Measurements from ENCODE around the gene PDE11A. TPM values are rescaled to one million over a fixed set of nuclear protein-coding genes. Genes with fewer than 3 reads are reported as not detected.
A peak's percentile ranks its signal among the peaks of the same experiment; 100 is the strongest.

PDE11A gene
- total RNA-seq, 2 donors from 2014 or later = 1.5 to 1.9 TPM

DNA sequence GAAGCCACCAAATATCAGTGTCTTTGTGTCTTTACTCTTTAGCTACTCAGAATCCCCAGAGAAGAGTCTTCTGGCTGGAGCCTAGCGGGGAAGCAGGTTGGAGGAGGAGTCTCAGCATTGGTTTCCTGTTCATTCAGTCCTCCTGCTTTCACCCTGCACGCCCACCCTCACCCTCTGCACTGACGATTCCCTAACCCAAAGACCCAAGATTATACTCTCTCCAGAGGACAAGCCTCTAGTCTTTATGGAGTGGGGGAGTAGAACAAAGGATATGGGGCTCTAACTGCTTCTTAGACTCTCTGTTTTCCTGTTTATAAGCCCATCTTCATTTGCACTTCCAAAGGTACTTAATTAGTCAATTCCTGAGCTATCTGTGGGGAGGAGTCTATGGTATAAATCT, 341.2 kb downstream of the PDE11A start:
- H3K36me3 ChIP-seq (ENCODE audit: control insufficient read depth, insufficient read depth, low read length) = no peaks in the 10 kb centered on the region
- peak; percentile 87 for DNase-seq
- H3K9me3 Mint-ChIP-seq = no peaks in the 10 kb centered on the region
- H3K27me3 Mint-ChIP-seq (ENCODE audit: insufficient read depth) = peaks cover 86% of the 10 kb centered on the region
- H3K27me3 ChIP-seq (ENCODE audit: control insufficient read depth, insufficient read depth, low read length, poor library complexity, severe bottlenecking) = peaks cover 50% of the 10 kb centered on the region
- H3K4me3 Mint-ChIP-seq = peak overlapping the region; percentile 37
- H3K4me1 ChIP-seq (ENCODE audit: control insufficient read depth, insufficient read depth, low read length) = peaks cover 10% of the 10 kb centered on the region
- H3K9me3 ChIP-seq (ENCODE audit: control insufficient read depth, low read length) = no peaks in the 10 kb centered on the region
- H3K4me3 ChIP-seq (ENCODE audit: low read length) = no peak overlapping the region
- H3K9ac ChIP-seq (ENCODE audit: extremely low read depth, low read length, poor library complexity, severe bottlenecking) = no peak overlapping the region
- H3K27ac ChIP-seq (ENCODE audit: low read depth, low read length) = no peak overlapping the region
- TF ChIP-seq, protein P1, sequence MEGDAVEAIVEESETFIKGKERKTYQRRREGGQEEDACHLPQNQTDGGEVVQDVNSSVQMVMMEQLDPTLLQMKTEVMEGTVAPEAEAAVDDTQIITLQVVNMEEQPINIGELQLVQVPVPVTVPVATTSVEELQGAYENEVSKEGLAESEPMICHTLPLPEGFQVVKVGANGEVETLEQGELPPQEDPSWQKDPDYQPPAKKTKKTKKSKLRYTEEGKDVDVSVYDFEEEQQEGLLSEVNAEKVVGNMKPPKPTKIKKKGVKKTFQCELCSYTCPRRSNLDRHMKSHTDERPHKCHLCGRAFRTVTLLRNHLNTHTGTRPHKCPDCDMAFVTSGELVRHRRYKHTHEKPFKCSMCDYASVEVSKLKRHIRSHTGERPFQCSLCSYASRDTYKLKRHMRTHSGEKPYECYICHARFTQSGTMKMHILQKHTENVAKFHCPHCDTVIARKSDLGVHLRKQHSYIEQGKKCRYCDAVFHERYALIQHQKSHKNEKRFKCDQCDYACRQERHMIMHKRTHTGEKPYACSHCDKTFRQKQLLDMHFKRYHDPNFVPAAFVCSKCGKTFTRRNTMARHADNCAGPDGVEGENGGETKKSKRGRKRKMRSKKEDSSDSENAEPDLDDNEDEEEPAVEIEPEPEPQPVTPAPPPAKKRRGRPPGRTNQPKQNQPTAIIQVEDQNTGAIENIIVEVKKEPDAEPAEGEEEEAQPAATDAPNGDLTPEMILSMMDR (conservative IDR thresholded peaks at IDR 0.05) = no peak
- H3K4me1 Mint-ChIP-seq = peaks cover 49% of the 10 kb centered on the region
- no peaks in the 10 kb centered on the region for H3K36me3 Mint-ChIP-seq (ENCODE audit: low read depth)
- H3K27ac Mint-ChIP-seq = no peak overlapping the region
- WGBS, 2 experiments (ENCODE audit: insufficient coverage in 1 of 2, insufficient read length in 1 of 2) = 19% methylated on average over 3 of the region's 3 CpGs; no CpG with 5 or more reads in 1 of the 2 experiments

DNA sequence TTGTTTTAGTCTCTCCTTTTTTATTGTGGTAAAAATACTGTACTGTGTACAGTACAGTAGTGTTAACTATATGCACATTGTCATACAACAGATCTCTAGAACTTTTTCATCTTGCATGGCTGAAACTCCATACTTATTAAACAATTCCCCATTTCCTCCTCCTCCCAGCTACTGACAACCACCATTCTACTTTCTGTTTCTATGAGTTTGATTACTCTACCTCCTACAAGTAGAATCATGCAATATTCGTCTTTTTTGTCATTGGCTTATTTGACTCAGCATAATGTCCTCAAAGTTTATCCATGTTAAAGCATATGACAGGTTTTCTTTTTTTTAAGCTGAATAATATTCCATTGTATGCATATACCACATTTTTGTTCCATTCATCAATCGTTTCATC, 341.8 kb downstream of the PDE11A start:
- Mint-ChIP-seq H3K36me3 (ENCODE audit: low read depth) (no peaks in the 10 kb centered on the region), H3K9me3 (no peaks in the 10 kb centered on the region), H3K27ac (no peak overlapping the region), H3K4me3 (no peak overlapping the region), H3K4me1 (peaks cover 49% of the 10 kb centered on the region), H3K27me3 (ENCODE audit: insufficient read depth) (peaks cover 87% of the 10 kb centered on the region)
- Histone ChIP-seq H3K36me3 (ENCODE audit: control insufficient read depth, insufficient read depth, low read length) (no peaks in the 10 kb centered on the region), H3K9me3 (ENCODE audit: control insufficient read depth, low read length) (no peaks in the 10 kb centered on the region), H3K27me3 (ENCODE audit: control insufficient read depth, insufficient read depth, low read length, poor library complexity, severe bottlenecking) (peaks cover 50% of the 10 kb centered on the region), H3K9ac (ENCODE audit: extremely low read depth, low read length, poor library complexity, severe bottlenecking) (no peak overlapping the region), H3K4me1 (ENCODE audit: control insufficient read depth, insufficient read depth, low read length) (peaks cover 10% of the 10 kb centered on the region), H3K27ac (ENCODE audit: low read depth, low read length) (no peak overlapping the region), H3K4me3 (ENCODE audit: low read length) (no peak overlapping the region)
- DNase-seq = no peak
- TF ChIP-seq, protein P1 (conservative IDR thresholded peaks at IDR 0.05) = no peak
- WGBS, 2 experiments (ENCODE audit: insufficient coverage in 1 of 2, insufficient read length in 1 of 2) = 67 to 75% methylated on average over 1 to 2 of the region's 2 CpGs

DNA sequence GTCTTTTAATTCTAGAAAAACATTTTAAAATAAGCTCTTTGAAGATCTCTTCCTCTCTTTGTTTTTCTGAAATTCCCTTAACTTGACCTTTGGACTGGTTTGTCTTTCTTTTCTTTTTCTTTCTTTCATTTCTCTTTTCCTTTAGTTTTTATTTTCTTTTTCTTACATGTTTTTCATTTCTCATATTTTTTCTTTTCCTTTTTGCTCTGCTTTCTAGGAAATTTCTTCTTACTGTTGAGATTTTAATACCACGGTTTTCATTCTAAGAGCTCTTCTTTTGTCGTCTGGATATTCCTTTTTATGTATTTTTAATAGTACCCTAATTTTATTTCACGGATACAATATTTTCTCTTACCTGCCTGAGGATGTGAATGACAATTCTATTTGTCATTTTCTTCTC, 342.2 kb downstream of the PDE11A start:
- no peaks in the 10 kb centered on the region for H3K9me3 ChIP-seq (ENCODE audit: control insufficient read depth, low read length)
- no peaks in the 10 kb centered on the region for H3K9me3 Mint-ChIP-seq
- H3K4me1 ChIP-seq (ENCODE audit: control insufficient read depth, insufficient read depth, low read length) = peaks cover 10% of the 10 kb centered on the region
- DNase-seq = no peak
- peaks cover 50% of the 10 kb centered on the region for H3K27me3 ChIP-seq (ENCODE audit: control insufficient read depth, insufficient read depth, low read length, poor library complexity, severe bottlenecking)
- H3K4me3 Mint-ChIP-seq = no peak overlapping the region
- no peaks in the 10 kb centered on the region for H3K36me3 ChIP-seq (ENCODE audit: control insufficient read depth, insufficient read depth, low read length)
- H3K9ac ChIP-seq (ENCODE audit: extremely low read depth, low read length, poor library complexity, severe bottlenecking) = no peak overlapping the region
- TF ChIP-seq, protein P1 (conservative IDR thresholded peaks at IDR 0.05) = no peak
- H3K27ac Mint-ChIP-seq = no peak overlapping the region
- H3K27ac ChIP-seq (ENCODE audit: low read depth, low read length) = no peak overlapping the region
- WGBS, 2 experiments (ENCODE audit: insufficient coverage in 1 of 2, insufficient read length in 1 of 2) = 69% methylated on average over 3 of the region's 3 CpGs; no CpG with 5 or more reads in 1 of the 2 experiments
- H3K4me1 Mint-ChIP-seq = peaks cover 49% of the 10 kb centered on the region
- no peaks in the 10 kb centered on the region for H3K36me3 Mint-ChIP-seq (ENCODE audit: low read depth)
- H3K27me3 Mint-ChIP-seq (ENCODE audit: insufficient read depth) = peaks cover 87% of the 10 kb centered on the region
- H3K4me3 ChIP-seq (ENCODE audit: low read length) = no peak overlapping the region
